Islet of Langerhans (tissue), 1 donor: ENCODE measurements around the gene GPANK1.

Source experiments
- FAIRE-seq: peaks from one replicate; lab custom pipeline; 2011; peaks lifted over from hg19 to GRCh38; lab: Jason Lieb, UNC

GPANK1 gene

GRCh38 chr6:31615748-31616147 is 49.0 kb downstream of the GPANK1 start:
- no peak for FAIRE-seq

GRCh38 chr6:31614684-31615578 is 49.9 kb downstream of the GPANK1 start, which contains the start of gene AIF1:
Gene AIF1, plus strand, starts transcription at chr6:31615234. Its CDS starts 96 bp downstream, at chr6:31615330.
- no peak for FAIRE-seq

GRCh38 chr6:31614075-31614619 is 50.6 kb downstream of the GPANK1 start:
- no peak for FAIRE-seq
